Neural progenitor cell (in vitro differentiated cells): ENCODE measurements around the gene OR6B2.

ENCODE experiments used
- EZH2 ChIP-seq: fragments of 200-600 bp; sonication (generic); IDR thresholded peaks from 2 replicates; pipeline ENCODE4 v1.6.1; 2017; ENCODE audit warnings: antibody characterized with exemption, mild to moderate bottlenecking, moderate library complexity
- EZH2phosphoT487 ChIP-seq: fragments of 200-600 bp; sonication (generic); IDR thresholded peaks from 2 replicates; pipeline ENCODE4 v1.6.1; 2017; ENCODE audit warnings: antibody characterized with exemption
- TF ChIP-seq, protein P1 (sequence below): fragments of 200-600 bp; sonication (generic); IDR thresholded peaks from 2 replicates; pipeline ENCODE4 v1.5.1; 2017; ENCODE audit warnings: antibody characterized with exemption, mild to moderate bottlenecking

DNA sequence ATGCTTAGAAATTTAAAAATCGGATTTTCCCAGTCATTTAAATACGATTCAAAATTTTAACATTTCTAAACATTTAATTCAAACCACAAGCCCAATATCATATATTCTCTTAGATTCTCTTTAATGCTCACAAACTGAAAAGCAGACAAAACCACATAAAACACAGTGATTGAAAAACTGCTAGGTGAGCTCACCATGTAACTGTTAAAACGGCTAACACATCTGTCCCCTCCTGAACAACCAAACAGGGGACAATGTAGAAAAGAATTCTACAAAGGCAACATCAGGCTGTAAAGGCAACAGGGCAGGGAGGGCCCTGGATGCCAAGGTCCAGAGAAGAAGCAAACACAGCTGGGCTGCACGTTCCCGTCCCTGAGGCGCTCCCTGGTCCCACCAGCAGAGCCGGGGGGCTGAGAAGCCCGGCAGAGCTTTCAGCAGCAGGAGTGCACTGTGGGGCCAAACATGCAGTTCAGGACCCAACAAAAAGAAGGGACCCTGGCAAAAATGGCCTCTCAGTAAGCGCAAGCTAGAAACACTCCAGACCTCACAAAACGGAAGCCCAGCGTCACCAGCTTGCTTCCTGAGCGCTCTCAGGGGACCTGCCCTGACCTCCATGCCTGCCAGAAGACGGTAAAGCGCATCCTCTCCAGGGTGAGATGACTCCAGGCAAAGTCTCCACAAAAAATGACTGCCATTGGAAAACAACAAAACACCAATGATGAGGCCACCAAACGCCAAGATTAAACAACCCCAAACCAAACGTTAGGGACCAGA is 45.6 kb downstream of the OR6B2 start:
- TF ChIP-seq, protein P1, sequence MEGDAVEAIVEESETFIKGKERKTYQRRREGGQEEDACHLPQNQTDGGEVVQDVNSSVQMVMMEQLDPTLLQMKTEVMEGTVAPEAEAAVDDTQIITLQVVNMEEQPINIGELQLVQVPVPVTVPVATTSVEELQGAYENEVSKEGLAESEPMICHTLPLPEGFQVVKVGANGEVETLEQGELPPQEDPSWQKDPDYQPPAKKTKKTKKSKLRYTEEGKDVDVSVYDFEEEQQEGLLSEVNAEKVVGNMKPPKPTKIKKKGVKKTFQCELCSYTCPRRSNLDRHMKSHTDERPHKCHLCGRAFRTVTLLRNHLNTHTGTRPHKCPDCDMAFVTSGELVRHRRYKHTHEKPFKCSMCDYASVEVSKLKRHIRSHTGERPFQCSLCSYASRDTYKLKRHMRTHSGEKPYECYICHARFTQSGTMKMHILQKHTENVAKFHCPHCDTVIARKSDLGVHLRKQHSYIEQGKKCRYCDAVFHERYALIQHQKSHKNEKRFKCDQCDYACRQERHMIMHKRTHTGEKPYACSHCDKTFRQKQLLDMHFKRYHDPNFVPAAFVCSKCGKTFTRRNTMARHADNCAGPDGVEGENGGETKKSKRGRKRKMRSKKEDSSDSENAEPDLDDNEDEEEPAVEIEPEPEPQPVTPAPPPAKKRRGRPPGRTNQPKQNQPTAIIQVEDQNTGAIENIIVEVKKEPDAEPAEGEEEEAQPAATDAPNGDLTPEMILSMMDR, result no peak
- TF ChIP-seq EZH2, result no peak
- no peak for TF ChIP-seq EZH2phosphoT487
